Activated CD4-positive, alpha-beta T cell treated with anti-CD3 and anti-CD28 coated beads, Interleukin-2, amount 50 U/mL, for 48 hours (primary cell): ENCODE measurements around the gene ZNF525.
"Not testable (repeated sequence)": the region's sequence is repeated elsewhere in the genome, so short reads cannot be mapped to it uniquely, and the experiment has no call there.

Experiments used
- DNase-seq, 2 experiments: peaks; one replicate each; pipeline ENCODE4 v3.0.0-alpha.2; 2020

ZNF525 gene

GRCh38 chr19:53395840-53396524 is 30.5 kb downstream of the ZNF525 start:
- DNase-seq = not testable (repeated sequence)

GRCh38 chr19:53396525-53396868 is 31.0 kb downstream of the ZNF525 start:
- no peak for DNase-seq

GRCh38 chr19:53397918-53398317 is 32.4 kb downstream of the ZNF525 start:
- DNase-seq = not testable (repeated sequence)

GRCh38 chr19:53409505-53410204 is 44.1 kb downstream of the ZNF525 start:
- no peak for DNase-seq

GRCh38 chr19:53420520-53421315 is 55.2 kb downstream of the ZNF525 start:
- not testable (repeated sequence) for DNase-seq

- DNase-seq = no peak
Measured at GRCh38 chr19:53422551-53422950, 57.0 kb downstream of the ZNF525 start.

- not testable (repeated sequence) for DNase-seq
Measured at GRCh38 chr19:53423074-53423473, 57.6 kb downstream of the ZNF525 start.

GRCh38 chr19:53423680-53424079 is 58.2 kb downstream of the ZNF525 start:
- DNase-seq = not testable (repeated sequence)

- DNase-seq = peak; percentile 66 to 74
Measured at GRCh38 chr19:53424968-53425597, 59.6 kb downstream of the ZNF525 start.

GRCh38 chr19:53431399-53432087 is 66.0 kb downstream of the ZNF525 start, which contains the start of gene ZNF761:
Gene ZNF761, plus strand, starts transcription at chr19:53431984. Its CDS starts 15,285 bp downstream, at chr19:53447269.
- DNase-seq = peak; percentile 98

- DNase-seq = no peak
Measured at GRCh38 chr19:53432088-53432661, 66.7 kb downstream of the ZNF525 start.
